Measurements from ENCODE around the gene TLR9. TPM values are rescaled to one million over a fixed set of nuclear protein-coding genes. Genes with fewer than 3 reads are reported as not detected.

Gene TLR9
- total and polyA plus RNA-seq, 3 donors from 2014 or later: 0.08 to 0.25 (median 0.20) TPM

GRCh38 chr3:52230461-52230860 lies 5.0 kb upstream of the TLR9 start:
- Histone ChIP-seq H3K27me3 (no peaks in the 10 kb centered on the region), H3K9me3 (no peaks in the 10 kb centered on the region), H3K27ac (no peak overlapping the region), H3K4me3 (no peak overlapping the region), H3K4me1 (peaks cover 1% of the 10 kb centered on the region), H3K36me3 (ENCODE audit: low read depth, missing control alignments) (no peaks in the 10 kb centered on the region)
- WGBS, 2 donors: 86 to 92% methylated on average over 6 of the region's 6 CpGs
- intact Hi-C loops (cut with DNase I; ENCODE audit: low total_unique reads): no loop called here
- TF ChIP-seq, protein P1, sequence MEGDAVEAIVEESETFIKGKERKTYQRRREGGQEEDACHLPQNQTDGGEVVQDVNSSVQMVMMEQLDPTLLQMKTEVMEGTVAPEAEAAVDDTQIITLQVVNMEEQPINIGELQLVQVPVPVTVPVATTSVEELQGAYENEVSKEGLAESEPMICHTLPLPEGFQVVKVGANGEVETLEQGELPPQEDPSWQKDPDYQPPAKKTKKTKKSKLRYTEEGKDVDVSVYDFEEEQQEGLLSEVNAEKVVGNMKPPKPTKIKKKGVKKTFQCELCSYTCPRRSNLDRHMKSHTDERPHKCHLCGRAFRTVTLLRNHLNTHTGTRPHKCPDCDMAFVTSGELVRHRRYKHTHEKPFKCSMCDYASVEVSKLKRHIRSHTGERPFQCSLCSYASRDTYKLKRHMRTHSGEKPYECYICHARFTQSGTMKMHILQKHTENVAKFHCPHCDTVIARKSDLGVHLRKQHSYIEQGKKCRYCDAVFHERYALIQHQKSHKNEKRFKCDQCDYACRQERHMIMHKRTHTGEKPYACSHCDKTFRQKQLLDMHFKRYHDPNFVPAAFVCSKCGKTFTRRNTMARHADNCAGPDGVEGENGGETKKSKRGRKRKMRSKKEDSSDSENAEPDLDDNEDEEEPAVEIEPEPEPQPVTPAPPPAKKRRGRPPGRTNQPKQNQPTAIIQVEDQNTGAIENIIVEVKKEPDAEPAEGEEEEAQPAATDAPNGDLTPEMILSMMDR (IDR thresholded peaks at IDR 0.05): no peak
- TF ChIP-seq POLR2A (IDR thresholded peaks at IDR 0.05): no peak
- no peak for DNase-seq

GRCh38 chr3:52229656-52230055 lies 4.2 kb upstream of the TLR9 start:
- no peaks in the 10 kb centered on the region for H3K4me1 ChIP-seq

GRCh38 chr3:52228751-52229291 lies 3.4 kb upstream of the TLR9 start:
- Histone ChIP-seq H3K27ac (no peak overlapping the region), H3K4me1 (no peaks in the 10 kb centered on the region), H3K27me3 (no peaks in the 10 kb centered on the region), H3K4me3 (no peak overlapping the region), H3K9me3 (no peaks in the 10 kb centered on the region), H3K36me3 (ENCODE audit: low read depth, missing control alignments) (no peaks in the 10 kb centered on the region)
- DNase-seq: no peak
- WGBS, 2 donors: 88% methylated on average over 18 to 21 of the region's 21 CpGs
- intact Hi-C loops (cut with DNase I; ENCODE audit: low total_unique reads): no loop called here
- TF ChIP-seq, protein P1 (IDR thresholded peaks at IDR 0.05): no peak
- no peak for TF ChIP-seq POLR2A (IDR thresholded peaks at IDR 0.05)

More at GRCh38 chr3:52229656-52230055, 4.2 kb upstream of the TLR9 start:
- DNase-seq: no peak
- H3K36me3 ChIP-seq (ENCODE audit: low read depth, missing control alignments): no peaks in the 10 kb centered on the region
- H3K27ac ChIP-seq: no peak overlapping the region
- WGBS, 2 donors: 89 to 97% methylated on average over 7 to 13 of the region's 13 CpGs
- no peak for TF ChIP-seq POLR2A (IDR thresholded peaks at IDR 0.05)
- intact Hi-C loops (cut with DNase I; ENCODE audit: low total_unique reads): no loop called here
- no peak overlapping the region for H3K4me3 ChIP-seq
- no peaks in the 10 kb centered on the region for H3K9me3 ChIP-seq
- H3K27me3 ChIP-seq: no peaks in the 10 kb centered on the region

- no peak for DNase-seq
- H3K4me3 ChIP-seq: no peak overlapping the region
- WGBS, 2 donors: 76 to 78% methylated on average over 3 to 10 of the region's 10 CpGs
- intact Hi-C loops (cut with DNase I; ENCODE audit: low total_unique reads): no loop called here
- no peaks in the 10 kb centered on the region for H3K36me3 ChIP-seq (ENCODE audit: low read depth, missing control alignments)
- no peaks in the 10 kb centered on the region for H3K9me3 ChIP-seq
- no peak for TF ChIP-seq POLR2A (IDR thresholded peaks at IDR 0.05)
- TF ChIP-seq, protein P1 (IDR thresholded peaks at IDR 0.05): no peak
- H3K27me3 ChIP-seq: no peaks in the 10 kb centered on the region
- no peaks in the 10 kb centered on the region for H3K4me1 ChIP-seq
- no peak overlapping the region for H3K27ac ChIP-seq
Observed at GRCh38 chr3:52228266-52228665, 2.8 kb upstream of the TLR9 start.

DNA sequence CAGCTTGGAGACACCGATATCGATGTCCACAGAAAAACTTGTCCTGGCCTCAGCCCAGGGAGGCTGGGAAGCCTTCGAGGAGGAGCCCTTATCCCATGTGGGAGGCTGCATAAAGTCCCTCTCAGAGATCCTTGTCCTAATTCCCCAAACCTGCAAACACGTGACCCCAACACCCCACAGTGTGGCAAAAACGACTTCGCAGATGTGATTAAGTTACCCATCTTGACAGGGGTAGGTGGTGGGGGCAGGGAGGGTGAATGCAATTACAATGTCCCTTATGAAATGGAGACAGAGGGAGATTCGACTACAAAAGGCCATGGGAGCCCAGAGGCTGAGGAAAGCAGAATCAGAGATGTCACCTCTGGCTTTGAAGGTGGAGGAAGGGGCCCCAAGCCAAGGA lies 2.3 kb upstream of the TLR9 start:
- H3K27me3 ChIP-seq: no peaks in the 10 kb centered on the region
- TF ChIP-seq POLR2A (IDR thresholded peaks at IDR 0.05): no peak
- TF ChIP-seq, protein P1 (IDR thresholded peaks at IDR 0.05): no peak
- no peaks in the 10 kb centered on the region for H3K36me3 ChIP-seq (ENCODE audit: low read depth, missing control alignments)
- 62 to 72% methylated on average over 7 of the region's 7 CpGs for whole genome bisulfite sequencing, 2 donors
- DNase-seq: no peak
- H3K27ac ChIP-seq: no peak overlapping the region
- no peaks in the 10 kb centered on the region for H3K4me1 ChIP-seq
- no peaks in the 10 kb centered on the region for H3K9me3 ChIP-seq
- intact Hi-C loops (cut with DNase I; ENCODE audit: low total_unique reads): no loop called here
- H3K4me3 ChIP-seq: no peak overlapping the region

All from testis (tissue), 3 donors.